Glutamatergic neuron (in vitro differentiated cells): Measurements from ENCODE around the gene CCDC188. TPM values are rescaled to one million over a fixed set of nuclear protein-coding genes. Genes with fewer than 3 reads are reported as not detected.

ENCODE experiments used
- DNase-seq: peaks from one replicate; pipeline ENCODE4 v3.0.0; 2022
- H3K27ac Mint-ChIP-seq: one replicate; pipeline ENCODE4 v1.8.0; 2020; ENCODE audit warnings: mild to moderate bottlenecking, mixed read lengths, inconsistent platforms; ENCODE audit not compliant: unreplicated experiment
- H3K27me3 Mint-ChIP-seq: one replicate; pipeline ENCODE4 v1.8.0; 2020; ENCODE audit warnings: mild to moderate bottlenecking, moderate library complexity, mixed read lengths, inconsistent platforms; ENCODE audit not compliant: unreplicated experiment
- H3K36me3 Mint-ChIP-seq: one replicate; pipeline ENCODE4 v1.8.0; 2020; ENCODE audit warnings: mild to moderate bottlenecking, mixed read lengths, inconsistent platforms; ENCODE audit not compliant: unreplicated experiment
- H3K4me1 Mint-ChIP-seq: one replicate; pipeline ENCODE4 v1.8.0; 2020; ENCODE audit warnings: mild to moderate bottlenecking, low read depth, mixed read lengths, inconsistent platforms; ENCODE audit not compliant: unreplicated experiment
- H3K4me3 Mint-ChIP-seq: one replicate; pipeline ENCODE4 v1.8.0; 2020; ENCODE audit warnings: mild to moderate bottlenecking, mixed read lengths, inconsistent platforms; ENCODE audit not compliant: unreplicated experiment
- H3K9me3 Mint-ChIP-seq: one replicate; pipeline ENCODE4 v1.8.0; 2020; ENCODE audit warnings: mild to moderate bottlenecking, moderate library complexity, mixed read lengths, inconsistent platforms; ENCODE audit not compliant: unreplicated experiment
- CTCF ChIP-seq: fragments of 200-600 bp; sonication (generic); IDR thresholded peaks from one replicate; pipeline ENCODE4 v1.5.0; 2021; ENCODE audit not compliant: partially characterized antibody, unreplicated experiment
- total RNA-seq: library from RNA; stranded (reverse); fragmentation: NEBNext Ultra II Directional; extraction: Animal tissue kit (Norgen Biotek cat#: 25700); gene quantifications from one replicate; pipeline ENCODE4 v1.2.1, GENCODE V29; 2021; ENCODE audit not compliant: unreplicated experiment

CCDC188 gene
- total RNA-seq, 1 donor from 2014 or later: 0.54 TPM

GRCh38 chr22:20127869-20128618, 22.8 kb downstream of the CCDC188 start:
- TF ChIP-seq CTCF: no peak
- DNase-seq: no peak
- Mint-ChIP-seq H3K4me3 (no peak overlapping the region), H3K9me3 (peaks cover 4% of the 10 kb centered on the region), H3K27ac (no peak overlapping the region), H3K4me1 (peaks cover 2% of the 10 kb centered on the region), H3K36me3 (no peaks in the 10 kb centered on the region), H3K27me3 (peaks cover 2% of the 10 kb centered on the region)

GRCh38 chr22:20127318-20127868, 23.5 kb downstream of the CCDC188 start:
- no peak overlapping the region for H3K27ac Mint-ChIP-seq
- no peak for DNase-seq
- no peak overlapping the region for H3K4me3 Mint-ChIP-seq
- peaks cover 2% of the 10 kb centered on the region for H3K4me1 Mint-ChIP-seq
- peaks cover 4% of the 10 kb centered on the region for H3K9me3 Mint-ChIP-seq
- no peak for TF ChIP-seq CTCF
- H3K27me3 Mint-ChIP-seq: peaks cover 2% of the 10 kb centered on the region
- no peaks in the 10 kb centered on the region for H3K36me3 Mint-ChIP-seq

GRCh38 chr22:20126284-20127029, 24.4 kb downstream of the CCDC188 start:
- TF ChIP-seq CTCF: no peak
- H3K36me3 Mint-ChIP-seq: no peaks in the 10 kb centered on the region
- peaks cover 2% of the 10 kb centered on the region for H3K4me1 Mint-ChIP-seq
- H3K27ac Mint-ChIP-seq: no peak overlapping the region
- no peak for DNase-seq
- peaks cover 2% of the 10 kb centered on the region for H3K27me3 Mint-ChIP-seq
- H3K9me3 Mint-ChIP-seq: peaks cover 4% of the 10 kb centered on the region
- peak overlapping the region; percentile 49 for H3K4me3 Mint-ChIP-seq

GRCh38 chr22:20125201-20126174, 25.4 kb downstream of the CCDC188 start:
- H3K27ac Mint-ChIP-seq: no peak overlapping the region
- H3K4me1 Mint-ChIP-seq: peaks cover 2% of the 10 kb centered on the region
- TF ChIP-seq CTCF: no peak
- peaks cover 4% of the 10 kb centered on the region for H3K9me3 Mint-ChIP-seq
- peaks cover 2% of the 10 kb centered on the region for H3K27me3 Mint-ChIP-seq
- DNase-seq: no peak
- H3K4me3 Mint-ChIP-seq: peak overlapping the region; percentile 49
- no peaks in the 10 kb centered on the region for H3K36me3 Mint-ChIP-seq
